ENCODE measurements around the gene TFCP2L1. TPM values are rescaled to one million over a fixed set of nuclear protein-coding genes. Genes with fewer than 3 reads are reported as not detected.
"Not testable (repeated sequence)": the region's sequence is repeated elsewhere in the genome, so short reads cannot be mapped to it uniquely, and the experiment has no call there.

TFCP2L1 gene
- total and polyA plus RNA-seq, 2 donors (not counting 3 experiments of a cell fraction or from before 2014, with no cell fraction given) = not detected

DNA sequence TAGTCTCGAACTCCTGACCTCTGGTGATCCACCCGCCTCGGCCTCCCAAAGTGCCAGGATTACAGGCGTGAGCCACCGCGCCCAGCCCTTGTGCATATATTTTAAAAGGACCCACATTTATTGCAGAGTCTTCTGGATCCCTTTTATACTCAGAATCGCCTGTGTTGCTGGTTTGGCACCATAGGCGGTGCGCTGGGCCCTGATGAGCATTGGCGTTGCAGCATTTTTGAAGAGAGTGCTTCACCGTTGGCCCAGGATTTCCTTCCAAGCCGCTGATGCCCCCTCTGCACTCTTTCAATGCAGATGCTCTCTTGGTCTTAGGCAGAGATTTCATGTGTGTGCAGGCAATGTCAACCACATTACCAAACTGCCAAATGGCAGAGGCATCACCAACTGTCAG, 13.5 kb upstream of the TFCP2L1 start:
- CTCF ChIA-PET = interaction anchor here (2.0 to 2.5 kb wide), 2 partner anchors 12 to 203 kb away, joined by 6 to 9 read pairs; no protein-coding TSS in a partner anchor
- no peaks in the 10 kb centered on the region for H3K4me1 ChIP-seq (ENCODE audit: control insufficient read depth, extremely low read depth, insufficient read depth, low read length)
- DNase-seq (ENCODE audit: low read depth, low spot score) (no peak), FAIRE-seq (no peak)
- no peak overlapping the region for H3K27ac ChIP-seq (ENCODE audit: insufficient read depth, low read depth, low read length)
- no peaks in the 10 kb centered on the region for H3K27me3 ChIP-seq (ENCODE audit: control insufficient read depth in 2 of 2, insufficient read depth in 2 of 2, low read length in 2 of 2)
- no peaks in the 10 kb centered on the region for H3K9me3 ChIP-seq (replicated peaks; ENCODE audit: control insufficient read depth, insufficient read depth, low read length)
- H4K20me1 ChIP-seq (replicated peaks; ENCODE audit: control insufficient read depth, extremely low read depth, insufficient read depth, low read length) = no peaks in the 10 kb centered on the region
- intact Hi-C loops (cut with micrococcal nuclease) = no loop called here
- no peak overlapping the region for H2AFZ ChIP-seq (ENCODE audit: low read depth, low read length)
- no TSS peak for BruUV-seq (replicated peaks)
- no peak overlapping the region for H3K4me3 ChIP-seq (replicated peaks in 1 of 3; ENCODE audit: insufficient read depth in 1 of 3, low read depth in 1 of 3, low read length in 3 of 3)
- H3K9ac ChIP-seq (replicated peaks; ENCODE audit: extremely low read depth, insufficient read depth, low read length) = no peak overlapping the region
- H3K9me1 ChIP-seq (replicated peaks; ENCODE audit: control insufficient read depth, extremely low read depth, insufficient read depth, low read length) = no peaks in the 10 kb centered on the region
- dilution Hi-C loops (cut with MboI; ENCODE audit: extremely low pct_ligation_motif_present, low sequenced_read_pairs) = no loop called here
- POLR2A ChIA-PET = no interaction called here
- H3K79me2 ChIP-seq (ENCODE audit: control insufficient read depth, insufficient read depth, low read length) = no peaks in the 10 kb centered on the region
- H3K4me2 ChIP-seq (ENCODE audit: insufficient read depth, low read length) = no peak overlapping the region
- no peaks in the 10 kb centered on the region for H3K36me3 ChIP-seq (ENCODE audit: control insufficient read depth in 2 of 2, extremely low read depth in 1 of 2, insufficient read depth in 2 of 2, low read length in 2 of 2)
- TF ChIP-seq, protein P1, sequence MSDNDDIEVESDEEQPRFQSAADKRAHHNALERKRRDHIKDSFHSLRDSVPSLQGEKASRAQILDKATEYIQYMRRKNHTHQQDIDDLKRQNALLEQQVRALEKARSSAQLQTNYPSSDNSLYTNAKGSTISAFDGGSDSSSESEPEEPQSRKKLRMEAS (IDR thresholded peaks at IDR 0.05; ENCODE audit: insufficient read depth, insufficient read length) = no peak
- TF ChIP-seq EZH2 (IDR thresholded peaks at IDR 0.05; ENCODE audit: borderline replicate concordance, low read depth, low read length, severe bottlenecking) (no peak), GATA2 (IDR thresholded peaks at IDR 0.05; ENCODE audit: insufficient read depth, insufficient read length, low read depth, low read length) (no peak), POLR2A (IDR thresholded peaks at IDR 0.05; ENCODE audit: low read depth, low read length) (no peak), POLR2AphosphoS5 (IDR thresholded peaks at IDR 0.05; ENCODE audit: insufficient read depth, low read depth, low read length) (no peak), FOS (IDR thresholded peaks at IDR 0.05; ENCODE audit: borderline replicate concordance, insufficient read depth, low read length) (no peak), JUN (IDR thresholded peaks at IDR 0.05; ENCODE audit: borderline replicate concordance, insufficient read depth, insufficient read length, low read depth) (no peak), MYC (IDR thresholded peaks at IDR 0.05; ENCODE audit: low read depth, low read length) (no peak)
- TF ChIP-seq, protein P2, sequence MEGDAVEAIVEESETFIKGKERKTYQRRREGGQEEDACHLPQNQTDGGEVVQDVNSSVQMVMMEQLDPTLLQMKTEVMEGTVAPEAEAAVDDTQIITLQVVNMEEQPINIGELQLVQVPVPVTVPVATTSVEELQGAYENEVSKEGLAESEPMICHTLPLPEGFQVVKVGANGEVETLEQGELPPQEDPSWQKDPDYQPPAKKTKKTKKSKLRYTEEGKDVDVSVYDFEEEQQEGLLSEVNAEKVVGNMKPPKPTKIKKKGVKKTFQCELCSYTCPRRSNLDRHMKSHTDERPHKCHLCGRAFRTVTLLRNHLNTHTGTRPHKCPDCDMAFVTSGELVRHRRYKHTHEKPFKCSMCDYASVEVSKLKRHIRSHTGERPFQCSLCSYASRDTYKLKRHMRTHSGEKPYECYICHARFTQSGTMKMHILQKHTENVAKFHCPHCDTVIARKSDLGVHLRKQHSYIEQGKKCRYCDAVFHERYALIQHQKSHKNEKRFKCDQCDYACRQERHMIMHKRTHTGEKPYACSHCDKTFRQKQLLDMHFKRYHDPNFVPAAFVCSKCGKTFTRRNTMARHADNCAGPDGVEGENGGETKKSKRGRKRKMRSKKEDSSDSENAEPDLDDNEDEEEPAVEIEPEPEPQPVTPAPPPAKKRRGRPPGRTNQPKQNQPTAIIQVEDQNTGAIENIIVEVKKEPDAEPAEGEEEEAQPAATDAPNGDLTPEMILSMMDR (IDR thresholded peaks at IDR 0.05; ENCODE audit: extremely low read depth in 1 of 2, insufficient read depth in 1 of 2, low read depth in 1 of 2, low read length in 2 of 2) = no peak

DNA sequence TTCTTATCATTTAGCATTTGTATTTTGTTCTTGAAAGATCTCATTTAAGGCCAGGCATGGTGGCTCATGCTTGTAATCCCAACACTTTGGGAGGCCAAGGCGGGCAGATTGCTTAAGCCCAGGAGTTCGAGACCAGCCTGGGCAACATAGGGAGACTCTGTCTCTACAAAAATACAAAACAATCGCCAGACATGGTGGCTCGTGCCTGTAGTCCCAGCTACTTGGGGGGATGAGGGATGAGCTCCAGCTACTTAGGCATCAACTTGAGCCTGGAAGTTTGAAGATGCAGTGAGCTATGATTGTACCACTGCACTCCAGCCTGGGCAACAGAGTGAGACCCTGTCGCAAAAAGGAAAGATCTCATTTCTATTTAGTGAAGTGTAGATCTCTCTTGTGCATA, 12.9 kb upstream of the TFCP2L1 start:
- H4K20me1 ChIP-seq (replicated peaks; ENCODE audit: control insufficient read depth, extremely low read depth, insufficient read depth, low read length); H3K9me3 ChIP-seq (replicated peaks; ENCODE audit: control insufficient read depth, insufficient read depth, low read length); H3K36me3 ChIP-seq (ENCODE audit: control insufficient read depth in 2 of 2, extremely low read depth in 1 of 2, insufficient read depth in 2 of 2, low read length in 2 of 2); H3K9ac ChIP-seq (replicated peaks; ENCODE audit: extremely low read depth, insufficient read depth, low read length); H3K27me3 ChIP-seq (ENCODE audit: control insufficient read depth in 2 of 2, insufficient read depth in 2 of 2, low read length in 2 of 2); H3K4me1 ChIP-seq (ENCODE audit: control insufficient read depth, extremely low read depth, insufficient read depth, low read length); H3K4me2 ChIP-seq (ENCODE audit: insufficient read depth, low read length); H3K27ac ChIP-seq (ENCODE audit: insufficient read depth, low read depth, low read length); H2AFZ ChIP-seq (ENCODE audit: low read depth, low read length); FAIRE-seq; DNase-seq (ENCODE audit: low read depth, low spot score); POLR2A ChIA-PET; dilution Hi-C loops (cut with MboI; ENCODE audit: extremely low pct_ligation_motif_present, low sequenced_read_pairs); intact Hi-C loops (cut with micrococcal nuclease); H3K9me1 ChIP-seq (replicated peaks; ENCODE audit: control insufficient read depth, extremely low read depth, insufficient read depth, low read length); H3K79me2 ChIP-seq (ENCODE audit: control insufficient read depth, insufficient read depth, low read length); BruUV-seq (replicated peaks); H3K4me3 ChIP-seq (replicated peaks in 1 of 3; ENCODE audit: insufficient read depth in 1 of 3, low read depth in 1 of 3, low read length in 3 of 3): not testable (repeated sequence)
- CTCF ChIA-PET = interaction anchor here (1.7 to 2.5 kb wide), 2 partner anchors 11 to 203 kb away, joined by 4 to 9 read pairs; no protein-coding TSS in a partner anchor

Data from endothelial cell of umbilical vein (primary cell).